Measurements from ENCODE around the gene IGHMBP2.

- TF ChIP-seq CTCF (IDR thresholded peaks at IDR 0.05; ENCODE audit: control extremely low read depth in 1 of 3, insufficient read depth in 1 of 3, low read depth in 1 of 3, low read length in 3 of 3) (no peak), PHF8 (conservative IDR thresholded peaks at IDR 0.05; ENCODE audit: low read depth, low read length) (no peak), POLR2AphosphoS5 (IDR thresholded peaks at IDR 0.05; ENCODE audit: low read depth, low read length) (no peak), JUN (IDR thresholded peaks at IDR 0.05; ENCODE audit: low read depth, low read length) (no peak), NRF1 (IDR thresholded peaks at IDR 0.05; ENCODE audit: low read depth, low read length) (no peak)
- TF ChIP-seq, protein P1, sequence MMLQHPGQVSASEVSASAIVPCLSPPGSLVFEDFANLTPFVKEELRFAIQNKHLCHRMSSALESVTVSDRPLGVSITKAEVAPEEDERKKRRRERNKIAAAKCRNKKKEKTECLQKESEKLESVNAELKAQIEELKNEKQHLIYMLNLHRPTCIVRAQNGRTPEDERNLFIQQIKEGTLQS (IDR thresholded peaks at IDR 0.05; ENCODE audit: insufficient read depth, low read depth, low read length), result no peak
Observed at GRCh38 chr11:68880851-68881250, 22.8 kb upstream of the IGHMBP2 start.

Measured in H1 (cell line).